WTC11 (cell line): ENCODE data around the gene FKBP10.

Experiments used
- GABPB1 ChIP-seq: sonication (generic); formaldehyde crosslinking; IDR thresholded peaks from 2 replicates; pipeline ENCODE4 v1.8.1; 2023; ENCODE audit warnings: mild to moderate bottlenecking, missing genetic modification reagents
- TF ChIP-seq, protein P1 (sequence below): fragments of 200-600 bp; IDR thresholded peaks from 2 replicates; pipeline ENCODE4 v1.8.0; 2022; ENCODE audit warnings: antibody characterized with exemption
- TF ChIP-seq, protein P2 (sequence below): sonication (generic); formaldehyde crosslinking; IDR thresholded peaks from 2 replicates; pipeline ENCODE4 v1.8.0; 2022; ENCODE audit warnings: mild to moderate bottlenecking, missing genetic modification reagents

DNA sequence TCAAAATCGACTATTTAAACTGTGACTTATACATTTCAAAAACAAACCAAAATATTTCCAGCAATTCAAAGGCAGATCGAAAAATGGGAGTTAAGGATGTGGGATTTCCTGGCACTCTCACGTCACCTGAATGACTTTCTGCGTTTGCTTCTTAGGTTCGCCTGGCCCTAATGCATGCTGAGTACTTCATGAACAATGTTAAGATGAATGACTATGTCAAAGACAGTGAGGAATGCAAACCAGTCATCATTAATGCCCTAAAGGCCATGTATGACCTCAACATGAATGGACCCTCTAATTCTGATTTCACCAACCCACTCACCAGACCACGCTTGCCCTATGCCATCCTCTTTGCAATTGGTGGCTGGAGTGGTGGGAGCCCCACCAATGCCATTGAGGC is 32.2 kb downstream of the FKBP10 start:
- no peak for TF ChIP-seq GABPB1 (CRISPR knock-in tag)
- TF ChIP-seq, protein P1, sequence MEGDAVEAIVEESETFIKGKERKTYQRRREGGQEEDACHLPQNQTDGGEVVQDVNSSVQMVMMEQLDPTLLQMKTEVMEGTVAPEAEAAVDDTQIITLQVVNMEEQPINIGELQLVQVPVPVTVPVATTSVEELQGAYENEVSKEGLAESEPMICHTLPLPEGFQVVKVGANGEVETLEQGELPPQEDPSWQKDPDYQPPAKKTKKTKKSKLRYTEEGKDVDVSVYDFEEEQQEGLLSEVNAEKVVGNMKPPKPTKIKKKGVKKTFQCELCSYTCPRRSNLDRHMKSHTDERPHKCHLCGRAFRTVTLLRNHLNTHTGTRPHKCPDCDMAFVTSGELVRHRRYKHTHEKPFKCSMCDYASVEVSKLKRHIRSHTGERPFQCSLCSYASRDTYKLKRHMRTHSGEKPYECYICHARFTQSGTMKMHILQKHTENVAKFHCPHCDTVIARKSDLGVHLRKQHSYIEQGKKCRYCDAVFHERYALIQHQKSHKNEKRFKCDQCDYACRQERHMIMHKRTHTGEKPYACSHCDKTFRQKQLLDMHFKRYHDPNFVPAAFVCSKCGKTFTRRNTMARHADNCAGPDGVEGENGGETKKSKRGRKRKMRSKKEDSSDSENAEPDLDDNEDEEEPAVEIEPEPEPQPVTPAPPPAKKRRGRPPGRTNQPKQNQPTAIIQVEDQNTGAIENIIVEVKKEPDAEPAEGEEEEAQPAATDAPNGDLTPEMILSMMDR, result no peak
- TF ChIP-seq, protein P2, sequence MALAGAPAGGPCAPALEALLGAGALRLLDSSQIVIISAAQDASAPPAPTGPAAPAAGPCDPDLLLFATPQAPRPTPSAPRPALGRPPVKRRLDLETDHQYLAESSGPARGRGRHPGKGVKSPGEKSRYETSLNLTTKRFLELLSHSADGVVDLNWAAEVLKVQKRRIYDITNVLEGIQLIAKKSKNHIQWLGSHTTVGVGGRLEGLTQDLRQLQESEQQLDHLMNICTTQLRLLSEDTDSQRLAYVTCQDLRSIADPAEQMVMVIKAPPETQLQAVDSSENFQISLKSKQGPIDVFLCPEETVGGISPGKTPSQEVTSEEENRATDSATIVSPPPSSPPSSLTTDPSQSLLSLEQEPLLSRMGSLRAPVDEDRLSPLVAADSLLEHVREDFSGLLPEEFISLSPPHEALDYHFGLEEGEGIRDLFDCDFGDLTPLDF (CRISPR knock-in tag), result no peak
